SHP77 treated with DMSO at 0.1 percent for 48 hours (cell line): Measurements from ENCODE around the gene HID1.

ENCODE experiments used
- DNase-seq: peaks from one replicate; lab custom pipeline; 2025; lab: John Stamatoyannopoulos, UW

HID1 gene

GRCh38 chr17:74964988-74965622 lies 7.5 kb downstream of the HID1 start:
- DNase-seq: no peak

GRCh38 chr17:74964246-74964761 lies 8.3 kb downstream of the HID1 start:
- no peak for DNase-seq

- no peak for DNase-seq
These were observed 8.9 kb downstream of the HID1 start for GRCh38 chr17:74963656-74964055.

DNA sequence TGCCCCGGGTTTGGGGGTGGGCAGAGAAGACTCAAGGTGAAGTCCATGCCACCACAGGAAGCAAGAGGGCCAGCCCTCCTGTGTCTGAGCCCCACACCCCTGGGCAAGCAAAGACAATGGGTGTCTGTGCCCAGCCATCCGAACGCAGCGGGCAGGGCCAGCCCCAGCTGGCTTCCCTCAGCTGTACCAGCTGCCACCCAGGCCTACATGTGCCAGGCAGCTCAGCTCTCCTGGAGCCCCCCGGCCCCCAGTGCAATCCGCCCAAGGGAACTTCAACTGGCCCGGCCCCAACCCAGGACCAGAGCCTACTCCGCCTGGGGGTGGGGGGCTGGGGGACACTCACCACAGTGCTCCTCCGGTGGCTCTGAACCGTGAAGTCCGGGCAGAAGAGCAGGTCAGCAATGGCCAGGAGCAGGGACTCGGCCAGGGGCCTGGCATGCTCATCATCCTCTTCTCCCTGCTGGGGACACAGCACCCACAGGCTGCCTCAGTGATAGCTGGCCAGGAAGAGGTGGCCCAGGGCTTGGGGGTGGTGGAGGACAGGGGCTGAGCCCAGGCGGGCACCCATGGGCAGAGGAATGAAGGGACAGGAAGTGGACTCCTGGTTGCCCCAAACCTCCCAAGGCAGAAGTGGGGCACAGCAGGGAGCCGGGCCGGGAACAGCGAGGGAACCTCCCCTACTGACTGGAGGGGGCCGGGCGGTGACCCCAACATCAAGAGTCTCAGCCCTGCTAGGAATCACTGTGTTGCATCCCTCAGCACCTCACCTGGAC lies 9.8 kb downstream of the HID1 start:
- no peak for DNase-seq

DNA sequence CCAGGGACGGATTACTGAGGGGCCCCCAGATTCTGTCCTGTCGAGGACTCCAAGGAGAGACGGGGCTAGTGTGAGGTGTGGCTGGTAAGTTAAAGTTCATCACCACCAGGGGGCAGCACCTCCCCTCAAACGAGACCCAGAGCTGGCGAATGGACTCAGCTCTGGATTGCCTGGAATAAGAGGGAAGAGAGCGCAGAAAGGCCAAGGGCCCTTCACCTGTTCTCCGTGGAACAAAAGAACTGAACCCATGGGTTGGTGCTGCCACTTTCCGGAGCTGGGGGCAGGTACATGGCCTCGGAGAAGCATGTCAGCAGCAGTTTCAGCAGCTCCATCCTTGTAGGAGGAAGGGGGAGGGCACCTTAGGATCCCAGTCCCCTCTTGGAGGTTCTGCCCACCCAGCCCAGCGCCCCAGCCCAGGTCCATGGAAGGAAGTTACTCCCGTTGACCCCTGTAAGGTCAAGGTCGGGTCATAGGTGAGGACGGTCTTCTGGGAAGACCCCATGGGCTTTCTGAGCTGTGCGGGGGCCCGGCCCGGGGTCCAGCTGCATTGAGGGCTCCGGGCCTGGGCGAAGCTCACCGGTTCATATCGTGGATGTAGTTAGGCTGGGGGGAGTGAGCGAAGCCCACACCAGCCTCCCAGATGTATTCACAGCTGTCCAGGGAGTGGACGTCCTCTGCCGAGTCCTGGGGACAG lies 10.8 kb downstream of the HID1 start:
- DNase-seq: peak; percentile 69

DNA sequence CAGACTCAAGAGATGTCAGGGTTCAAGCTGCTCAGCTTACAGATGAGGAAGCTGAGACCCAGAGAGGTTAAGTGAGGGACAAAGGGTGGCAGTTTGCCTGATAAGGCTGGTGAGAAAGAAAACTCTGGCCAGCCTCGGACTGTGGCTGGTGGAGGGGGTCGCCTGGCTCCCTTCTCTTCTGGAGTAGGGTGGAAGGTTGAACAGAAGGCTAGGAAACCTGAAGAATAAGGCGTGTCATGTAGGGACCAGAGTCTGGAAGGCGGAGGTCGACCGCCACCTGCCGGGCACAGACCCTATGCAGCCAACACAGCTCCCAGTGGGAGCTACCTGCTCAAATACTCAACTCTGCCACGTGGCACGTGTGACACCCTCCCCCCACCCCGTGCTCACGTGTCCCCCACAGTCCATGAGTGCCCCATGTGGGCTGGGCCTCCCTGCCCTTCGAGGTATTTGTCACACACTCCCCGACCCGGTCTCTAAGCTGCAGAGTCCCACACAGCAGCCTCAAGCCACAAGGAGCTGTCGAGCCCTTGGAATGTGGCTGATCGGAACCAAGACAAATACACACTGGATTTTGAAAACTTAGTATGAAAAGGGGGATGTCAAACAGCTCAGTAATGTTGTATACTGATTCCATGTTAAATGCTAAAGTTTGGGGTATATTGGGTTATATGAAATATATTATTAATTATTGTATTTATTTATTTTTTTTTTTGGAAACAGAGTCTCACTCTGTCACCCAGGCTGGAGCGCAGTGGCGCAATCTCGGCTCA lies 11.8 kb downstream of the HID1 start:
- no peak for DNase-seq

DNA sequence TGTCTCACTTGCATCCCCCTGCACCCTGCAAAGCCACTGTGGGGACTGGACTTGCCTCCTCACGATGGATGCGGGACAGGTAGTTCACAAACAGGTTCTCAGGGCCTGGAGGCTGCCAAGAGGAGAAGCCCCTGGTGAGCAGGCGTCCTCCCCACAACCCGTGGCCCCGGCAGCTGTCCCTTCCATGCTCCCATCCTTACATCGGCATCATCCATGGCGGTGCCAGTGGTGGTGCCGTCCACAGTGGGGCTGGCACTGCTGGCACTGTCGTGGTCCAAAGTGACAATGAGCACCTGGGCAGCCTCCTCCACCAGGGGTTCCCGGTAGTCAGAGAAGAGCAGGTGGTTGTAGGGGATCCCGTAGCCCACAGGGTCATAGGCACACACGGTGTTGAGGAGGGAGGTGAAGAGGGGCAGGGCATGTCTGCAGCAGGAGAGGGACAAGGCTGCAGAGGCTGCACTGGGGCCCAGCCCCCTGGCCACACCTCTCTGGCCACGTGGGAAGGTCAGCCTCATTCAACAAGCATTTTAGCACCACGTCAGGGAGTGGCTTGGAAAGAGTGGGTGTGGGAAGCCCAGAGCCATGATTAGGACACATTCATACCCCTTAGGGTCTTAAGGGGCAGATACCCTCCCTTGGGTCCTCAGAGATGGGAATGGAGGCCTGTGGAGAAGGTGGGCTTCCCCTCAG lies 12.6 kb downstream of the HID1 start:
- DNase-seq: no peak

DNA sequence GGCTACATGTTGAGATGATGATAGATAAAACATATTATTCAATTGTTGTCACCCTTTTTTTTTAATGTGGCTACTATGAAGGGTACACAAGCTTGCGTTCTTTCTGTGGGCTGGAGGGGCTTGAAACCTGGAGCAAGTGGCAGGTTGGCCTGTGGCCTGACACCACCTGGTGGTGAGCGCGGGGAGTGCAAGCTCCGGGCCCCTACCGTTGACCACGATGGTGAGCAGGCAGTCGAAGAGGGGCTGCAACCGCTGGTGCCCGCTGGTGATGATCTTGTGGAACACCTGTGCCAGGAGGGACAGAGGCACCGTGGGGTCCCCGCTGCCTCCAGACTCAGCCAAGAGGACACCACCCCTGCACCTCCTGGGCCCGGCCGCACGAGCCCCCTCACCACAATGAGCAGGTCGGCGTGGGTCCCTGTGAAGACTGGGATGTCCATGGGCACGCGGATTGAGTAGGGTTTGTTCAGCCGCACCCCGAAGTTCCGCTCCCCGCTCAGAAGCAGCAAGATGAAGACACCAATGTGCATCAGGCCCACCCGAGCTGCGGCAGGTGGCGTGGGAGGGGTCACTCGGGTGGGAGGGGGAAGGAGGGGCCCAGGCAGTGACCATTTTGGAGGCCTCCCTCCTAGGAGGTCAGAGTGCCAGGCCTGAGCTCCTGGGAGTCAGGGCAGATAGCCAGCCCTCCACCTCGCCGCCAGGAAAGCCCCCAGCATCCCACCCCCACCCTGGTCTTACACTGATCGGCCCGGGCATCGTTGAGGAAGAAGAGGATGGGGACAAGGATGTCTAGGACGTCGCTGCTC lies 14.4 kb downstream of the HID1 start:
- peak; percentile 27 for DNase-seq

GRCh38 chr17:74956093-74956492 lies 16.5 kb downstream of the HID1 start:
- no peak for DNase-seq

- DNase-seq: no peak
These were observed 17.7 kb downstream of the HID1 start for GRCh38 chr17:74954665-74955421.

- DNase-seq: no peak
These were observed 18.4 kb downstream of the HID1 start for GRCh38 chr17:74954115-74954514.

- no peak for DNase-seq
These were observed 19.3 kb downstream of the HID1 start for GRCh38 chr17:74953134-74953687.

GRCh38 chr17:74952431-74953133 lies 20.0 kb downstream of the HID1 start:
- DNase-seq: no peak

DNA sequence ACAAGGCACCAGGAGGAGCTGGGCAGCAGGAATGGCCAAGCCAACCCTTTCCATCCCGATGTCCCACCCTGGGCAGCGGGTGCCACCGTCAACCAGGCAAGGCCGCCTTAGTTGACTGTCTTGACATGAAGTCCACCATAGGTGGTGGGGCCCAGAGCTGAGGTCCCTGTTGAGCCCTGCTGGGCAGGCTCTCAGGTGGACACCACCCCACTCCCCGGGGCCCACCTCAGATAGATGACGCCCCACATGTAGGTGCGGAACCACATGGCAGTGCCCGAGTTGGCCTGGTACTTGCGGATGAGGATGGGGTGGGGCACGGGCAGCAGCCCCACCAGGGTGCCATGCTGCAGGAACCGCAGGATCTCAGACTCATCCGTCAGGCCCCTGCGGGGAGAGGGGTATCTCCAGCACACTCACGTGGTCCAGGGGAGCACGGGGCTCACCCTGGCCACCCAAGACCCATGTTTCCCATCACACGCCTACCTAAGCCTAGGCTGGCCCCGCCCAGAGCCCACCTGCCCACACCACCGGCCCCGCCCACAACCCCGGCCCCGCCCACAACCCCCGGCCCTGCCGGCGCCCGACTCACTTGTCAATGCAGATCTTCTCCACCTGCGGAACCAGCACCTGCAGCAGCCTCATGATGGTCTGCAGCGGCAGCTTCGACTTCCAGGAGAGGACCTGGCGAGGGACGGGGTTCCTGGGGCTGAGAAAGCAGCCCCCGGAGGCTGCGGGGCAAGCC lies 20.7 kb downstream of the HID1 start:
- no peak for DNase-seq

DNA sequence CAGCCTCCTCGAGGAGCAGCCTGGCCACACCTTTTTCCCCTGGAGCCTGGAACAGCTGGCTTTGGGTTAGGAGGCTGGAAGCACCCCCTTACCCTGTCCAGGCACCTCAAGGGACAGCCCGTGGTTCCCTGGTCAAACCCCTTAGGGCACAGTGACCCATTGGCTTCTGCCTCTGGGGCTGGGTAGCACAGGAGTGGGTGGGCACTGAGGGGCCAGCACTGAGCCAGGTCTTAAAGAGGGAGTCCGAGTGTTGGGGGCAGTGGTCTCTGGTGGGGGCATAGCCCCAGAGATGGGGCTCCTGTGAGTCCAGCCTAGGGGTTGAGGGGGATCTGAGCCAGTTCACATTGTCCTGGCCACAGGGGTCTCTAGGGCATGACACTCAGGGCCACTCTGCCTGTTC lies 21.5 kb downstream of the HID1 start:
- DNase-seq: no peak

- no peak for DNase-seq
These were observed 22.4 kb downstream of the HID1 start for GRCh38 chr17:74950207-74950606.

DNA sequence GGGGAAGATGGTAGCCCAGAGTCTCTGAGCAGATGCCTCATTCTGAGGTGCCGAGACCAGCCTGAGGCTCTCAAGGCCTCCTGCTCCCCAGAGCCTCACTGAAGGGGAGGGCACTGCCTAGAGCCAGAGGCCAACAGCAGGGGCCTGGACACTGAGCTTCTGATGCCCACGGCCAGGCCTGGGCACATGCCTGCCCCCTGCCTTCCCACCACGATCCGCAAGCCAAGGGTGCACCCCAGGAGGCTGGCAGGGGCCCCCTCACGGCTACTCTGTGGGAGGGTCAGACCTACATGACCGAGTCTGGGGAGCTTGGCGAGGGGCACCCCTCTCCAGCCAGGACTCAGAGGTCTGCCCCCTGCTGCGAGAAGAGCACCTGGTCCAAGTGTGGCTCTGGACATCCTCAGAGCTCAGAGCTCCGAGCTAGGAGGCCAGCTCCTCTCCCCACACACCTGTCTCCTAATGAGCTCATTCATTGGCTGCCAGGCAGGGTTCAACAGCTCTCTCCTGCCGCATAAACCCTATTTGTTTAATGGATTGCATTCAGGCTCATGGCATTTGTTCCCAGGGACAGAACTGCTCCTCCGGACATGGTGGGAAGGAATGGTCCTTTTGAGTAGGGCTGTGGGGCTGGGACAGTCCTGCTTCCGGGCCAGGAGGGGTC lies 23.0 kb downstream of the HID1 start:
- DNase-seq: no peak
